Frontal cortex (tissue), 4 donors: Measurements from ENCODE around the gene ACP1. TPM values are rescaled to one million over a fixed set of nuclear protein-coding genes. Genes with fewer than 3 reads are reported as not detected.

Source experiments
- DNase-seq, 2 donors: peaks; one replicate each; pipeline ENCODE4 v3.0.0; 2012; ENCODE audit warnings: low spot score in 2 of 2
- FAIRE-seq: peaks from 2 replicates; lab custom pipeline; 2012; peaks lifted over from hg19 to GRCh38; lab: Jason Lieb, UNC
- total RNA-seq: library from RNA; depleted of rRNA; stranded (reverse); fragments of >200 nt; gene quantifications from one replicate; pipeline ENCODE4 v1.2.3, GENCODE V29; 2014
- donor health status: control.
- donor health status: control.
- donor health status: control.

Gene ACP1
- total RNA-seq, 1 donor from 2014 or later, result 115 TPM

GRCh38 chr2:253202-253638 is 11.5 kb upstream of the ACP1 start:
- no peak for FAIRE-seq

GRCh38 chr2:254241-254640 is 10.5 kb upstream of the ACP1 start:
- DNase-seq (no peak), FAIRE-seq (no peak)

More at GRCh38 chr2:253202-253638, 11.5 kb upstream of the ACP1 start:
- DNase-seq, result no peak

GRCh38 chr2:255195-255594 is 9.6 kb upstream of the ACP1 start:
- no peak for FAIRE-seq
- DNase-seq, result no peak

GRCh38 chr2:256094-256493 is 8.7 kb upstream of the ACP1 start:
- FAIRE-seq, result no peak
- no peak for DNase-seq

- DNase-seq (no peak), FAIRE-seq (no peak)
Measured at GRCh38 chr2:257429-257828, 7.3 kb upstream of the ACP1 start.

GRCh38 chr2:257842-258241 is 6.9 kb upstream of the ACP1 start:
- DNase-seq (no peak), FAIRE-seq (no peak)

GRCh38 chr2:258933-259332 is 5.8 kb upstream of the ACP1 start:
- no peak for DNase-seq
- FAIRE-seq, result no peak

GRCh38 chr2:259789-260331 is 4.9 kb upstream of the ACP1 start:
- no peak for DNase-seq
- FAIRE-seq, result peak; percentile 28

GRCh38 chr2:260507-261161 is 4.1 kb upstream of the ACP1 start:
- no peak for FAIRE-seq
- DNase-seq, result no peak

- DNase-seq (no peak), FAIRE-seq (no peak)
Measured at GRCh38 chr2:262117-262516, 2.6 kb upstream of the ACP1 start.

- no peak for FAIRE-seq
- DNase-seq, result no peak
Measured at GRCh38 chr2:263022-263738, 1.6 kb upstream of the ACP1 start.

- no peak for FAIRE-seq
- peak; percentile 37 to 44 for DNase-seq
Measured at GRCh38 chr2:263774-264492, 814 bp upstream of the ACP1 start, which contains the start of gene SH3YL1. Gene SH3YL1, minus strand, starts transcription at chr2:264032. Its CDS starts 48 bp downstream, at chr2:263984.

GRCh38 chr2:268323-268722 is 3.6 kb downstream of the ACP1 start:
- DNase-seq, result no peak
- no peak for FAIRE-seq

- FAIRE-seq (no peak), DNase-seq (no peak)
Measured at GRCh38 chr2:269356-270030, 4.7 kb downstream of the ACP1 start.

GRCh38 chr2:270861-271260 is 6.1 kb downstream of the ACP1 start:
- FAIRE-seq (no peak), DNase-seq (no peak)

GRCh38 chr2:271917-272316 is 7.2 kb downstream of the ACP1 start:
- DNase-seq (no peak), FAIRE-seq (no peak)

- no peak for DNase-seq
- no peak for FAIRE-seq
Measured at GRCh38 chr2:273333-273732, 8.6 kb downstream of the ACP1 start.

- FAIRE-seq, result no peak
- DNase-seq, result no peak
Measured at GRCh38 chr2:274503-274902, 9.8 kb downstream of the ACP1 start.

- no peak for FAIRE-seq
Measured at GRCh38 chr2:275466-275865, 10.7 kb downstream of the ACP1 start.

GRCh38 chr2:278312-278926 is 13.7 kb downstream of the ACP1 start:
- DNase-seq (no peak), FAIRE-seq (no peak)

More at GRCh38 chr2:275466-275865, 10.7 kb downstream of the ACP1 start:
- DNase-seq, result no peak
